Stimulated activated CD4-positive, alpha-beta T cell treated with anti-CD3 and anti-CD28 coated beads, Interleukin-2, amount 100 ng/mL, for 24 hours (primary cell): ENCODE data around the gene LINC00632.

Experiments used
- DNase-seq, 2 donors: peaks; one replicate each; pipeline ENCODE4 v3.0.0-alpha.2; 2020

The LINC00632 gene

DNA sequence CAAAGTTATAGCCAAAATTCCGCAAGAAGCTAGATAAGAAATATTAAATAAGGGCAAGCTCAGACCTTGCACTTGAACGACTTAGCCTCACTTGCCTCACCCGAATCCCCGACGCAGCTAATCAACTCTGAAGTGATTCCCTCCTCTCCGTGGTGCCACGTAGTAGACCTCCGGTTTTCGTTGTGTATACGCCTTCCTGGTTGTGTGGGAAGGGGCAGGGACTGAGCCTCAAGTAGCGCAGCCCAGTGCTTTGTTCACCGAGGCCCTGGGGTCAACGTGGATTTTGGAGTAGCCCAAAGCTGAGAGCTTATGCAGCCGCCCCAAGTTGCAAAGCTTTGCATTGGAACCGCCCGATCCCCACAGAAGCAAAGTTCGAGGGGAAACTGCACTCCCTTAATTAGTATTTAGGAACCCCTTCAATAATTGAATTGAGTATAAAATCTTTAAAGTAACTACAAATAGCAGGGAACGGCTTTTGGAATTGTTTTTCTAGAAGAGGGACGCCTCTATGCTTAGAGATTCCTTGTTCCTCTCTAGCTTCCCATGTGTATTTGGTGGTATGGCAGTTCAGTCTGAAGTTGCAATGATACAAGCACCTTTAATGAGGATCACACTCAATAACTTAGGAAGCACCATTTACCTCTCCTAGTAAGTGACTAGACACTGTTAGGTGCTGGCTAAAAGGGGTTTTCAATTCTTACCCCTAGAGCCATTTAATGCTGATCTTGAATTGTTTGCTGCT, 55.7 kb downstream of the LINC00632 start:
- DNase-seq: no peak

DNA sequence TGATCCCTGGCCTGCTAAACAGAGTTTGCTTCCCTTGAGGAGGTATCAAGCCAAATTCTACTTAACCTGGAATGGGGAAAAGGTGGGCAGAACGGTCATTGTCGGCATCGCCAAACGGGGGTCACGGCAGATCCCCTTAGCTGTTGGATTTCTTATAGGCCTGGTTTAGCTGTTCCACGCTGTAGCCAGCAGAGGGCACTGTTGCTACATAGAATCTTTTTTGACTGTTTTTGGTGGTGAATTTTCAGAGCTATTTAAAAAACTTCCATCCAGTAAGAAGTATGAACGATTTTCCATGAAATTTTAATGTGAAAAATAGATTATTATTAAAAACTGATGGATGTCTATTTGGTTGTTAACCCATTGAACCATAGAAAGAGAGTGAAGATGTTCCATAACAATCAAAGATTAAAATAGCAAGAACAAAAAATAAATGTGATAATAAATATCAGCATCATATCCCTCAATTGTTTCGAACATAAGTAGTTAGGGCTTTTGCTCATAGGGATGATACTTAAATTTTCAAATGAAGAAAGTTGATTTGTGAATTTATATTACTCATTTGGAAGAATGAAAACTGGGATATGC, 56.6 kb downstream of the LINC00632 start:
- peak; percentile 29 to 37 for DNase-seq

- DNase-seq: no peak
These were observed 58.1 kb downstream of the LINC00632 start for GRCh38 chrX:140767646-140768045.

- DNase-seq: no peak
These were observed 65.7 kb downstream of the LINC00632 start for GRCh38 chrX:140775211-140775610.

DNA sequence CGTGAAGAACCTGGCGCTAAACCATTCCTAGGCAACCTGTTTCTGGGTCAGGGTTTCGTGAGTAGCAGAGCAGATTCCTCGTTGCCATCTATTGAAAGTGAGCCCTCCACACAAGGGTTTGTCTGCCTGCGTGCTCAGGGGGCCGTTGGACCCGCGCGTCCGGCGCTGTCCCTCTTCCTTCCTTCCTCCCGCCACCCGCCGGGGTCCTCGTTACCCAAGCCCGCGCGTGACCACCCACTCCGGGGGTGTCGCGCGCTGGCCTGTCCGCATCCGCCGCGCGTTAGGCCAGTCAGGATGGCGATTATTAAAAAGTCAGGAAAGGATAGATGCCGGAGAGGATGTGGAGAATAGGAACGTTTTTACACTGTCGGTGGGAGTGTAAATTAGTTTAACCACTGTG, 66.8 kb downstream of the LINC00632 start:
- no peak for DNase-seq

- no peak for DNase-seq
These were observed 85.1 kb downstream of the LINC00632 start for GRCh38 chrX:140794642-140795041.

DNA sequence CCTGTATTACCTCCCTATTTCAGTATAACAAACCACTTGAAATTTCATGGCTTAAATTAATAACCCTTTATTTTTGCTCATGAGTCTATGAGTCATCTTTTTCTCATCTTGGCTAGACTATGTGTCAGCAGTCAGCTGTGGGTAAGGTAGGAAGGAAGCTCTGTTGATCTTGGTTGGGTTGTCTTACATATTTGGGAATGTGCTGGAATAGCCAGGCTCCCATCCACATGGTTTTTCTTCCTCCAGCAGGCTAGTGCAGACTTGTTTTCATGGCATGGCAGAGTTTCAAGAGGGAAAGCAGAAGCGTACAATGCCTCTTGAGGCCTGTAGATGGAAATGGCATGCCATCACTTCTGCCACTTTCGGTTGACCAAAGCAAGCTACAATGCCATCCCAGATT, 89.7 kb downstream of the LINC00632 start:
- DNase-seq: no peak

DNA sequence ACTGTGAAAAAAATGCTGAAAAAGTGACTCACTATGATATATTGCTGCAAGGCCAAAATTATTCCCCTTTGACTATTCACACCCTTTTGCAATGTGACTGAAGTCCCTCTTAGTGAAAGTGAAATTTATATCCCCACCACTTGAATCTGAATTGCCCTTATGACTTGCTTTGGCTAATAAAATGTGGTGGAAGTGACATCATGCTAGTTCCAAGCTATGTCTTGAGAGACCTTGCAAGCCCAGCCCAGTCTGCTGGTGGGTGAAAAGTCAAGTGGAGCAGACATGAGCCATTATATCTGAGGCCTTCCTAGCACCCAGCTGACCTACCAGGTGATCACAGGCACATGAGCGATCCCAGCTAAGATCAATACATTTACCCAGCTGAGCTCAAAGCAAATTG, 94.7 kb downstream of the LINC00632 start:
- DNase-seq: no peak

GRCh38 chrX:140815868-140816267, 106.3 kb downstream of the LINC00632 start:
- DNase-seq: no peak

DNA sequence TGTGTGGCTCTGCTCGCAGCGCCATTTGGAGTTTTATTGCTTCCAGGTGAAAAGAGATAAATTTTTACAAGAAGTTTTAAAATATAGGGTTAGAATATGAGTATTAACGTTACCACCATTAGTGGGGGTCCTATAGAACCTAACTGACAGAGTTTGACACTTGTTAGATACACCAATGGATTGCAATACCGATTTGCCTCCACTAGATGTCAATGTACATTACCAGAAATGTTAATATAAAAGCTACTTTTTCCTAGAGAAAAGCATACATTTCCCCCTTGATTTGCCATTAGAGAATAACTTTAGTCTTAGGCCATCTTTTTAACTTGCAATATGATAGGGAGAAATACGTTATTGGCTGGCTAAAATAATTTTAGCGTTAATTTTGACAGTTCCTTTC, 108.4 kb downstream of the LINC00632 start:
- DNase-seq: no peak

GRCh38 chrX:140821280-140821679, 111.7 kb downstream of the LINC00632 start:
- DNase-seq: no peak

GRCh38 chrX:140822184-140822583, 112.6 kb downstream of the LINC00632 start:
- DNase-seq: no peak

GRCh38 chrX:140822861-140823260, 113.3 kb downstream of the LINC00632 start:
- DNase-seq: no peak

- no peak for DNase-seq
These were observed 127.3 kb downstream of the LINC00632 start for GRCh38 chrX:140836874-140837273.
